SK-N-SH treated with all-trans-retinoic acid at 6 μM for 48 hours (cell line): Measurements from ENCODE around the gene ARHGAP29.

Experiments used
- ATAC-seq: fragments of 200-7000 bp; cut with Tn5 transposase; 3 replicates; pipeline ENCODE4 v1.9.1; 2020; ENCODE audit warnings: mild to moderate bottlenecking, moderate library complexity
- BACH2 ChIP-seq: fragments of 250-450 bp; sonication (Bioruptor Pico); IDR thresholded peaks from 2 replicates; pipeline ENCODE4 v1.9.0; 2021; ENCODE audit warnings: mild to moderate bottlenecking, borderline replicate concordance
- CSDC2 ChIP-seq: fragments of 250-450 bp; sonication (Bioruptor Pico); IDR thresholded peaks from 2 replicates; pipeline ENCODE4 v1.5.0; 2020; ENCODE audit warnings: mild to moderate bottlenecking, moderate library complexity
- ESRRG ChIP-seq: fragments of 250-450 bp; sonication (Bioruptor Pico); IDR thresholded peaks from 2 replicates; pipeline ENCODE4 v1.6.1; 2021; ENCODE audit warnings: mild to moderate bottlenecking
- ISL1 ChIP-seq: fragments of 250-450 bp; sonication (Bioruptor Pico); IDR thresholded peaks from 2 replicates; pipeline ENCODE4 v2.1.2; 2022; ENCODE audit warnings: mild to moderate bottlenecking, moderate library complexity
- OSR1 ChIP-seq: fragments of 250-450 bp; sonication (Bioruptor Pico); IDR thresholded peaks from 2 replicates; pipeline ENCODE4 v1.8.0; 2022; ENCODE audit warnings: moderate library complexity, mild to moderate bottlenecking, inconsistent platforms
- PATZ1 ChIP-seq: fragments of 250-450 bp; sonication (Bioruptor Pico); IDR thresholded peaks from 2 replicates; pipeline ENCODE4 v1.8.0; 2020; ENCODE audit warnings: mild to moderate bottlenecking, moderate library complexity, borderline replicate concordance
- POU6F1 ChIP-seq: fragments of 250-450 bp; sonication (Bioruptor Pico); IDR thresholded peaks from 2 replicates; pipeline ENCODE4 v1.8.0; 2021; ENCODE audit warnings: low read depth, mild to moderate bottlenecking, moderate library complexity, borderline replicate concordance
- PPARA ChIP-seq: fragments of 250-450 bp; sonication (Bioruptor Pico); IDR thresholded peaks from 2 replicates; pipeline ENCODE4 v1.5.0; 2020; ENCODE audit warnings: mild to moderate bottlenecking, borderline replicate concordance
- RARB ChIP-seq: fragments of 250-450 bp; sonication (Bioruptor Pico); IDR thresholded peaks from 2 replicates; pipeline ENCODE4 v1.8.0; 2021; ENCODE audit warnings: mild to moderate bottlenecking, moderate library complexity
- TCF4 ChIP-seq: fragments of 250-450 bp; sonication (Bioruptor Pico); IDR thresholded peaks from 2 replicates; pipeline ENCODE4 v1.8.0; 2021; ENCODE audit warnings: mild to moderate bottlenecking, moderate library complexity, borderline replicate concordance
- TOX ChIP-seq: fragments of 250-450 bp; sonication (Bioruptor Pico); IDR thresholded peaks from 2 replicates; pipeline ENCODE4 v1.8.0; 2021; ENCODE audit warnings: mild to moderate bottlenecking, moderate library complexity, borderline replicate concordance
- TSHZ2 ChIP-seq: fragments of 250-450 bp; sonication (Bioruptor Pico); IDR thresholded peaks from 2 replicates; pipeline ENCODE4 v1.5.0; 2020; ENCODE audit warnings: mild to moderate bottlenecking, moderate library complexity
- ZC3H10 ChIP-seq: fragments of 250-450 bp; sonication (Bioruptor Pico); IDR thresholded peaks from 2 replicates; pipeline ENCODE4 v1.5.1; 2021; ENCODE audit warnings: mild to moderate bottlenecking, moderate library complexity
- ZFP3 ChIP-seq: fragments of 250-450 bp; sonication (Bioruptor Pico); IDR thresholded peaks from 2 replicates; pipeline ENCODE4 v1.5.0; 2020; ENCODE audit warnings: mild to moderate bottlenecking, moderate library complexity
- ZFP30 ChIP-seq: fragments of 450-650 bp; formaldehyde crosslinking; IDR thresholded peaks from 2 replicates; pipeline ENCODE4 v1.5.0; 2022; ENCODE audit warnings: mild to moderate bottlenecking, moderate library complexity
- ZNF70 ChIP-seq: fragments of 450-650 bp; formaldehyde crosslinking; IDR thresholded peaks from 2 replicates; pipeline ENCODE4 v1.5.0; 2020; ENCODE audit warnings: mild to moderate bottlenecking, moderate library complexity
- ZNF8 ChIP-seq: fragments of 450-650 bp; formaldehyde crosslinking; IDR thresholded peaks from 2 replicates; pipeline ENCODE4 v1.5.0; 2020; ENCODE audit warnings: mild to moderate bottlenecking, moderate library complexity
- TF ChIP-seq, protein P1 (sequence below): fragments of 250-450 bp; sonication (Bioruptor Pico); IDR thresholded peaks from 2 replicates; pipeline ENCODE4 v1.5.1; 2020; ENCODE audit warnings: low read depth, mild to moderate bottlenecking, moderate library complexity

The ARHGAP29 gene

GRCh38 chr1:94144836-94145235, 92.5 kb downstream of the ARHGAP29 start:
- TF ChIP-seq CSDC2 (no peak), TCF4 (CRISPR knock-in tag) (no peak), TSHZ2 (CRISPR knock-in tag) (no peak), OSR1 (CRISPR knock-in tag) (no peak), ZNF8 (CRISPR knock-in tag) (no peak), ESRRG (CRISPR knock-in tag) (no peak), BACH2 (CRISPR knock-in tag) (no peak), PPARA (CRISPR knock-in tag) (no peak), TOX (CRISPR knock-in tag) (no peak)
- TF ChIP-seq, protein P1, sequence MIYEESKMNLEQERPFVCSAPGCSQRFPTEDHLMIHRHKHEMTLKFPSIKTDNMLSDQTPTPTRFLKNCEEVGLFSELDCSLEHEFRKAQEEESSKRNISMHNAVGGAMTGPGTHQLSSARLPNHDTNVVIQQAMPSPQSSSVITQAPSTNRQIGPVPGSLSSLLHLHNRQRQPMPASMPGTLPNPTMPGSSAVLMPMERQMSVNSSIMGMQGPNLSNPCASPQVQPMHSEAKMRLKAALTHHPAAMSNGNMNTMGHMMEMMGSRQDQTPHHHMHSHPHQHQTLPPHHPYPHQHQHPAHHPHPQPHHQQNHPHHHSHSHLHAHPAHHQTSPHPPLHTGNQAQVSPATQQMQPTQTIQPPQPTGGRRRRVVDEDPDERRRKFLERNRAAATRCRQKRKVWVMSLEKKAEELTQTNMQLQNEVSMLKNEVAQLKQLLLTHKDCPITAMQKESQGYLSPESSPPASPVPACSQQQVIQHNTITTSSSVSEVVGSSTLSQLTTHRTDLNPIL (CRISPR knock-in tag): no peak
- ATAC-seq: no peak

GRCh38 chr1:94143809-94144176, 93.6 kb downstream of the ARHGAP29 start:
- no peak for ATAC-seq
- TF ChIP-seq PATZ1 (CRISPR knock-in tag): no peak
- TF ChIP-seq, protein P1 (CRISPR knock-in tag): no peak
- no peak for TF ChIP-seq ESRRG (CRISPR knock-in tag)
- TF ChIP-seq ZFP3 (CRISPR knock-in tag): no peak
- TF ChIP-seq ISL1 (CRISPR knock-in tag): no peak
- TF ChIP-seq OSR1 (CRISPR knock-in tag): no peak
- no peak for TF ChIP-seq TSHZ2 (CRISPR knock-in tag)
- TF ChIP-seq ZNF8 (CRISPR knock-in tag): no peak

- no peak for ATAC-seq
- TF ChIP-seq ZC3H10 (CRISPR knock-in tag): no peak
Observed at GRCh38 chr1:94143173-94143808, 94.1 kb downstream of the ARHGAP29 start.

GRCh38 chr1:94142583-94142982, 94.8 kb downstream of the ARHGAP29 start:
- no peak for ATAC-seq
- TF ChIP-seq RARB (CRISPR knock-in tag): no peak
- no peak for TF ChIP-seq ESRRG (CRISPR knock-in tag)
- no peak for TF ChIP-seq ZNF70
- TF ChIP-seq ZFP3 (CRISPR knock-in tag): no peak
- TF ChIP-seq PATZ1 (CRISPR knock-in tag): no peak
- no peak for TF ChIP-seq POU6F1
- no peak for TF ChIP-seq PPARA (CRISPR knock-in tag)
- TF ChIP-seq, protein P1 (CRISPR knock-in tag): no peak
- TF ChIP-seq ZNF8 (CRISPR knock-in tag): no peak
- TF ChIP-seq ZFP30 (CRISPR knock-in tag): no peak
- TF ChIP-seq, all 23 proteins: peak for 0
